Lung microvascular endothelial cell (primary cell): ENCODE data around the gene GARIN1A. TPM values are rescaled to one million over a fixed set of nuclear protein-coding genes. Genes with fewer than 3 reads are reported as not detected.

Source experiments
- DNase-seq, 2 donors: peaks; one replicate each; pipeline versions ENCODE4 v3.0.0 to v3.0.0-alpha.2; 2010; ENCODE audit warnings: low read depth in 2 of 2
- total RNA-seq: library from RNA; depleted of rRNA; stranded (reverse); fragments of >200 nt; gene quantifications from 2 replicates; pipeline ENCODE4 v1.2.1, GENCODE V29; 2014

Gene GARIN1A
- total RNA-seq, 1 donor from 2014 or later: 0.20 TPM

- DNase-seq: peak; percentile 13 to 29
Observed at GRCh38 chr7:128714701-128715495, 42.8 kb downstream of the GARIN1A start.

DNA sequence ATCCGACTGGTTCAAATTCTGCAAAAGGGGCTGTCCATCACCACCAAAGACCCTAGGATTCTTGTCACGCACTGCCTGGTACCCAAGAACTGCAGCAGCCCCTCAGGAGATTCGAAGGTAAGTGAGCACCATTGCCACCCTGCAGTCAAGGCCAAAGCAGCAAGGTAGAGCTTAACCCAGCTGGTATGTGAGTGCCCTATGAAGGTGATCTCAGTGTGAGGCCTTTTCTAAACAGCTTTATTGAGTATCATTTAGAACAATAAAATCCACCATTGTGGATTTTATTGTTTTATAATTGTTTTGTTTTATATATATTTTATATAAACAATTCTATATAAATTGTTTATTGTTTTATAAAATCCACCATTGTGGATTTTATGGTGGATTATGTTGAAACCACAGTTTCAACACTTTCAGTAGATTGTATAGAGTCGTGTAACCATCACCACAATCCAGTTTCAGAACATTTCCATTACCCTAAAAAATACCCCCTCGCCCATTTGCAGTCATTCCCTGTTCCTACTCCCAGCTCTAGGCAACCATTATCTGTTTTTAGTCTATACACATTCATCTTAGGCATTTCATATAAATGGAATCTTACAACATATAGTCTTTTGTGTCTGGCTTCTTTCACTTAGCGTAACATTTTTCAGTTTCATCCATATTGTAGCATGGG lies 47.0 kb downstream of the GARIN1A start:
- DNase-seq: no peak

- DNase-seq: no peak
Observed at GRCh38 chr7:128721376-128721775, 49.3 kb downstream of the GARIN1A start.

Other genes with a start within 250 kb of the GARIN1A start
- 6.8 and 8.9 TPM in 2 replicates for gene HILPDA, start 216.4 kb upstream of the GARIN1A start, total RNA-seq
- 15.3 and 18.5 TPM in 2 replicates for gene METTL2B, start 195.5 kb upstream of the GARIN1A start, total RNA-seq
- 227 and 242 TPM in 2 replicates for gene CALU, start 67.1 kb downstream of the GARIN1A start, total RNA-seq
- not detected in 2 replicates for gene OPN1SW, start 103.5 kb downstream of the GARIN1A start, total RNA-seq
- 0.99 and 1.1 TPM in 2 replicates for gene CCDC136, start 119.7 kb downstream of the GARIN1A start, total RNA-seq
- 122 and 131 TPM in 2 replicates for gene FLNC, start 158.1 kb downstream of the GARIN1A start, total RNA-seq
- 86.5 and 97.6 TPM in 2 replicates for gene ATP6V1F, start 190.6 kb downstream of the GARIN1A start, total RNA-seq
- gene KCP, start 238.4 kb downstream of the GARIN1A start, total RNA-seq: not detected in 2 replicates